ENCODE data around the gene ERBB4. TPM values are rescaled to one million over a fixed set of nuclear protein-coding genes. Genes with fewer than 3 reads are reported as not detected.

Gene ERBB4
- total RNA-seq, 1 donor from 2014 or later = 11.5 TPM

DNA sequence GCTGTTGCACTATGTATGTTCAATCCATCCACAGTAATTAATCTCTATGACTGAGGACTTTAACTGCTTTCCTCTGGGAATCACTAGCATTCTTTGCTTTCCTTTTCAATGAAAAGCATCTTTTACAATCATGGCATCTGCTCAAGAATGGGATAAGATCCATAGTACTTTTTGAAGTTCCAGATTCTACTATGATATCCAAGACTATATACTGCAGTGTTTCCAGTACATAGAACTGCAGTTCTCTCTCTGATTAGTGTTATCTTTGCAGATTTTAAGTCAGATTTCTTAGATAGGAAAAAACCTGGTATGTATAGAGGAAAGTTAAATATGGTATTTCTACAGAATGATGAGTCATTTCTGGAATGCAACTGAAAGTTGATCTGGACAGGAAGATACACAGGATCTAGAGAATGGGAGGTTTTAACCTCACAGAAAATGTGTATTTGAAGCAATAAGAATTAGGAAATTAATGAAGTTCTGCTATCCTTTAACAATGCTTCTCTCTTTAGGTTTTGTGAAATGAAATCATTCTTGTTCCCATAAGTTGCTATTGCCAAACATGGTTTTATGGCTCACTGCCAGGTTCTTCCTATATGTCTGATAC lies 670.7 kb downstream of the ERBB4 start:
- ATAC-seq (ENCODE audit: poor library complexity) = no peak
- DNase-seq = no peak
- intact Hi-C loops (cut with DNase I) = no loop called here

DNA sequence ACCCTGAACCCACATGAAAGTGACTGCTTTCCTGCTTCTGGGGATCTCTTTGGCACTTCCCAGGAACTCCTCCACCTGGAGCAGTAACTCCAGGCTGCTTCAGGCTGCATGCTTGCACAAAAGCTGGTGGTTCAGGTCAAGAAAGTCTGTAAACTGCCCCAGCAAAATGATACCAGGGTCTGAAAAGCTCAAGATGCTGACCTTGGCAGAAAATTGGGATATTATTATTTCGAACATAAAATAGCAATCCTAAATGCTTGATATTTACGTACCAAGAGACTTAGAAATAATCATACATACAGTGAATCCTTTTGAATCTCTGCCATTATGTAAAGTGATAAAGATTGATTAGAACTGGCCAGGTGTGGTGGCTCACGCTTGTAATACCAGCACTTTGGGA lies 674.3 kb downstream of the ERBB4 start:
- DNase-seq = no peak
- intact Hi-C loops (cut with DNase I) = no loop called here
- no peak for ATAC-seq (ENCODE audit: poor library complexity)

DNA sequence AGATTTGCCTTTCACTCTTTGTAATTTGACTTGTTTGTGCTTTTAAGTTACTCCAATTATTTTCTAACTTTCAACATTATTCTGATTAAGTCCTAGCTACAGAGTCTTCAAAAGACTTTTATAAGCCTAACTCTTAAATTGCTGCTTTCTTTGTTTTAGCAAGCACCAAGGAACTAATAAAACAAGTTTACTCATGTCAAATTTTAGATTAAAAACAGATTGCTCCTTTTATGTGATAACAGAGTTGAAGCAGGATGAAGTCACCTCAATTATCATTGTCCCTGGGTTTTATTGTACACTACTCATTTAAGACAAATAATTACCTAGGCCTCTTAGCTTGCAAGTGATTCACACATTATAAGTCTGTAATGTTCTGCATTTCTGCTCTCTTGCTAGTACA lies 678.4 kb downstream of the ERBB4 start:
- DNase-seq = no peak
- intact Hi-C loops (cut with DNase I) = no loop called here
- no peak for ATAC-seq (ENCODE audit: poor library complexity)

DNA sequence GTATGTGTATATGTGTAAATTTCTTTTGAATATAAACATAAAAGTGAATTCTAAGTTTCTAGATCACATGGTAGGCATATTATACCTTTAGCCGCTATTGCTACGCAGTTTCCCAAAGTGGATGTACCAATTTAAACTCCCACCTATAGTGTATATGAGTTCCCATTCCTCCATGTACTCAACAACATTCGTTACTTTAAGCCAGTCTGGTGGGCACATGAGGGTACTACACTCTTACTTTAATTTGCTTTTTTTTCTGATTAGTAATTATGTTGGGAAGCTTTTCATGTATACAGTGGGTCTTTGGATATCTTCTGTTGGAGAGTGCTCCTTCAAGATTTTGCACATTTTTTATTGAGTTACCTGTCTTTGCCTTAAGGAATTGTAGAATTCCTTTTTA lies 683.8 kb downstream of the ERBB4 start:
- ATAC-seq (ENCODE audit: poor library complexity) = no peak

DNA sequence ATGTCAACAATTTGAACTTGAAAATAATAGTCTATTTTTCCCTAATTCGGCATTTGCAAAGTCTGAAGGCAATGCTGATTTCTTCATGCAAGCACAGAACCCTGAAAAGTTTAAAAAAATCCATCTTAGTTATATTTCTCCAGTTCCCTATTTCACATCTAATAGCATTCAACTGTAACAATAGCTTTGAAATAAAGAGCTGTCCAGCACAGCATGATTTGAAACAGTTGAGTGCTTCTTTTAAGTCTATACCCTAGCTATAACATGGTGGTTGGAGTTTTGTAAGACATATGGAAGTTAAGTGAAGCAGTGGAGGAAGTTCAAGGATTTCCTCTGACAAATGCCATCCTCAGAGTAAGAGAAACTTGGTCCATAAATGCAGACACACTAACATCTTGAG lies 691.9 kb downstream of the ERBB4 start:
- ATAC-seq (ENCODE audit: poor library complexity) (no peak), DNase-seq (no peak)
- intact Hi-C loops (cut with DNase I) = no loop called here

More for the DNA sequence above, 683.8 kb downstream of the ERBB4 start:
- DNase-seq = no peak
- intact Hi-C loops (cut with DNase I) = no loop called here

DNA sequence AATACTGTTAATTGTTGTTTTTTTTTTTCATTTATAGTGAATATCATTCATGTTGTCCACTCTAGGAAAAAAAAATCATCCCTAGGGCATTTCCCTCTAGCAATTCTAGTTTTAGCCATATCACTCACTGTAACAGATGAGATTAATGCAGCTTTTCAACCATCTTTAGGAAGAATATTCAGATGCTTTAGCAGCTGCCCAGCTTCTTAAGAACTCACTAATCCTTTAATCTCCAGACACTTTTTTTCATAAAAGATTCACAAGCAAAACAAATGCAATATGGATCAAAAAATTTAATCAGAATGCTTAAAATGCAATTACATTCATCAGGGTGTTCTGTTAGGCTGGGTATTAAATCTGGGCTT lies 692.6 kb downstream of the ERBB4 start:
- ATAC-seq (ENCODE audit: poor library complexity) = no peak
- intact Hi-C loops (cut with DNase I) = no loop called here
- DNase-seq = no peak

DNA sequence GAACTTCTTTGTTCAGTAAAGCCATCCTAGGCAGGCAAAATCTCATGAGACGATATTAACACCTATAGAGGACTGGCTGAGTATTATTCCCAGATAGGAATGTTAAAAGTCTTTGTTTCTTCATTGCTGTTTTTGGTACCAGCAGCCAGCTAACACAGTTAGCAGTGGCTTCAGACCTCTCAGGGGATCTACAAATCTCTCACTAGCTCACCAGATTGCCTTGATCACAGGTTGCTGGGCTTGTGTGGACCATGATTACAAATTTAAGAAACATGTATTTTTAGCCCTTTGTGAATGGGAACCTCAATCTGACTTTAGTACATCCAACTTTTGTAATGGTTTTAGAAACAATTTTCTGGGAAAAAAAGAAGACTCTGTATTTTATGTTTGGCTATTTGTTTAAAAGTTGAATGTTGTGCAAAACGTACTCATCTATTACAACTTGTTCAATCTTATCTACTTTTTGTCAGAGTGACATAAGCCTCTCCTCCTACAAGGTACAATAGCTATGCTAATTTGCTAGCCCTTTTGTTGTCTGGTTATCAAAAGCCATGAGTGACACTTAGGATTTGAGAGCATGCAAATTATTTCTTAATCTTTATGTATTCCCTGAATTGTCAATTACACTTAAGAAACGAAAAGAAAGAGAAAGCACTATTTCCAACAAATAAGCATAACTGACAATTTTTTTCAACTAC lies 693.1 kb downstream of the ERBB4 start:
- DNase-seq = no peak
- no peak for ATAC-seq (ENCODE audit: poor library complexity)
- intact Hi-C loops (cut with DNase I) = no loop called here

DNA sequence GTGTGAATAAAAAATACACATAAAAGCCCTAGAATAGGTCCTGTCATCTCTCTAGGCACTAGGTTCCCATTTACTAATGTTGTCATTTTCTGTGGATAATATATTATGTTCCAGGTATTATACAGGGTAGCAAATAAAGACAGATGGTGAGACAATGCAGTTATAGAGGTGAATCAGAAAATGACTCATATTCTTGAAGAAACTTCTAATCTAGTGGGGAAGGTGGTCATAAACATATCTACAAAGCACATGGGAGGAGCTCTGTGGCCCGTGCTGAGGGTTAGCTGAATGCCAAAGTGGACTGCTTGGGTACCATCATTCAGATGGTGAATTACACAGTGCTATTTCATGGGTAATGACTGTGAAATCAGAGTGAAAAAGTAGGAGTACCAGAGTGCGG lies 700.9 kb downstream of the ERBB4 start:
- ATAC-seq (ENCODE audit: poor library complexity) (no peak), DNase-seq (no peak)
- intact Hi-C loops (cut with DNase I) = no loop called here

DNA sequence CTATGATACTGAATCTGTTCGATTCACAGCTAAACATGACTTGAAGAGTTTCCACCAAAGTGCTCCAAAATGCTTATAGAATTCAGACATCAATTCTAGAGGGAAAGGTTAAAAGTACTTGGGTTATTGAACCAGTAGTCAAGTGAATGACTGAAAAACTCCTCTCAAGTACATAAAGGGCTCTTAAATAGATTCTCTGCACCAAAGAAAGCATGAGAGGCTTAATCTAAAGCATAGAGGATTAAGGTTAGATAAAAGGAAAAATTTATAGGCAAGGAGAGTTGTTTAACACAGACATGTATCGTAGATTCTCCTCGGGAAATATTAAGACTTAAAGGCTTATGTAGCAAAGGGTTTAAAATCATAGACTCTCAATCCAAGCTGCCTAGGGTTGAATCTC lies 701.4 kb downstream of the ERBB4 start:
- ATAC-seq (ENCODE audit: poor library complexity) (no peak), DNase-seq (no peak)
- intact Hi-C loops (cut with DNase I) = no loop called here

DNA sequence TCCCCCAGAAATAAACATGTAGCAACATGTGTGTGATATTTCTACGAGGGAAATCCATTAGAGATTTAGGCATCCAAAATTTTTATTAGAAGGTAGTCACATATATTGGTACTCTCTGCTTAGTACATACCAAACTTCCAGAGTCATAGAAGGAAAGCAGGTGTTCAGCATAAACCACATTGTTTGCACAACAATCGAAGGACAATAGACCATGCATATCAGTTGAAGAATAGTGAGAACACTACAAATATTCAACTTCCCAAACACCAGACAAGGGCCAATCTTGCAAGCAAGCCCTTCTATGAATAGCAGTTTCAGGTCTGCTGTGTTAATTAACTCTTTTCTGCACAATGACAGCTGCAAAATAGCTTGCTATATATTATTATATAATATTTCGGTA lies 702.2 kb downstream of the ERBB4 start:
- DNase-seq = no peak
- intact Hi-C loops (cut with DNase I) = no loop called here
- ATAC-seq (ENCODE audit: poor library complexity) = no peak

DNA sequence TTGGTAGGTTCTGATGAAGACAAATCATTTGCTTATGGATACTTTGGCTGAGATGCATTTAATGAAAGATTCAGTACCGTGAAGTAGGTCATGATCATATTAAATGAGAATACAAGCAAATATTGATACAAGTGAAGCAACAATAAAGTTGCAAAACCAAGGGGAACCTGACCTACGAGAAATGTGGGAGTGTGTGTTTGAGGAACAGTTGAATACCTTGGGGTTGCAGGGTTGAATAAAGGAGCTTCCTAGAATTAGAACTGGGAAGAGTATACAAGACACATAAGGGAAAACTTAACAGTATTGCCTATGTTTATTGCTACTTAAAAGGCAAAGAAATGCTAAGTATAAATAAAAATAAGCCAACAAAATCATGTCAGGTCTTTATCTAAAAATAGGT lies 702.9 kb downstream of the ERBB4 start:
- no peak for DNase-seq
- no peak for ATAC-seq (ENCODE audit: poor library complexity)
- intact Hi-C loops (cut with DNase I) = no loop called here

DNA sequence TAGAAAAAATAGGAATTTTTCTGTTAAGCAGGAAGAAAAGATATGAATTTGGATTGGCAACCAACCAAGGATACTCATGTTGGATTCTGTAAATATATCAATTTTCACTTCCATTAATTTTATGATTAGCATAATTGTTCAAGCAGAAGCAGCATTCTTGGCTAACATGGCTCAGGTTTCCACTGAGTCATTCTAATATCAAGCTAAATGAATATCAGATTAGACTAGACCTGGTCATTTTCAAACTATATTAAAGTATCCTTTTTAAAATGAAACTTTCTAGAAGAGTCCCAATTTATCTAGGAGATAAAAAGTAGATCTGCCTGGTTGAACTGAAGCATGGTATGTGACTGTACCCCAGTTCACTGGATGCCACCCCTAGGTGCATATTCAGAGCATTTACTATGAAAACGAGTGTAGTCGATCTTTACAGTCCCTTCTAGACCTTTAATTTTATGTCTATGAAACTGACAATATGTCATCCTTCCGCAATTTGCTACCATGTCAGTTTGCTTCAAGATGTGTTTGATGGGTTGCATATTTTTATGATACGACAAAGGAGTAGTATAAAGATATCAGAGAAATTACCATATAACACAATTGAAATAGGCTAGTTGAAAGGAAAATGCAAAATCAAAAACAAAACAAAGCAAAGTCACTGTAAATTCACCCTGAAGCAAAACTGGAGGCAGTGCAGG lies 704.9 kb downstream of the ERBB4 start:
- intact Hi-C loops (cut with DNase I) = no loop called here

DNA sequence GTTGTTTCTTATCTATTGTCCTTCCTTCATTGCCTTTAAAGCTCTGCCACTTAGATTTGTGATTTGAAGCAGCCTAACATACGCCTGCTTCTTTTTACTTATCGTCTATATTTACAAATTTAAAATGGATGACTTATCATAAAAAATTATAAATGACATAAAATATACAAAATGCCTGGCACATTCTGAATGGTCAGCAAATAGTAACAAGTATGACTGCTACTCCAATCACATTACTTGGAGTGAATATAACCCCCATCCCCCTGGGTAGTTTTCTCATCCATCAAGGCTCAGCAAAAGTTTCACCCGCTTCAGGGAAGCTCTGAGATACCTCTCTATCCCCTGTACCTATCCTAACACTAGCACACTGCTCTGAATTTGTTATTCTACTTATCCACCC lies 708.9 kb downstream of the ERBB4 start:
- ATAC-seq (ENCODE audit: poor library complexity) (no peak), DNase-seq (no peak)
- intact Hi-C loops (cut with DNase I) = no loop called here

More for the DNA sequence above, 704.9 kb downstream of the ERBB4 start:
- ATAC-seq (ENCODE audit: poor library complexity) (no peak), DNase-seq (no peak)

DNA sequence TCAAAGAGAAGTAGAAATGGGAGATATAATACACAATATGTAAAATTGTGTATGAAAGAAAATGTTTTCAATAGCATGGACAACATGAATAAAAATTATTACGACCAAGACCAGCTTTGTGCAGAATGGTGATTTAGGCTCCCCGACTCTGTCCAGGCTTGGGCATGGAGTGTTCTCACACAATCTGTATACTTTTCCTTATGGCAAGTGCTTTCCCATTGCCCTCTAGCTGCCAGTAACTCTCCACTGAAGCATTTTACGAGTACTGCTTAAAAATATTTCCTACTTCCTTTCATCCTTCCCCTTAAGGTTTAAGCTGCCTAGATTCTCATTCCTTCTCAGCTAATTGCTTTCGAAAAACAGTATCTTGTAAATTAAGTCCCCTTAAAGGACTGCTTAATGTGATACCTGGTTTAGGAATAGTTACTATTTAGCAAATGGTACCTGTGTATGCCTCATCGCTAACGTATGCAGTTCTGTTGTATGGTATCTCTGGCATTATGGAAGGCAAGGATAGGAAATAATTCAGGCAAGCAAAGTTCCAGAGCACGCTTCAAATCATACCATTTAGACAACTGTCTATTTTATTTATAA lies 714.6 kb downstream of the ERBB4 start:
- intact Hi-C loops (cut with DNase I) = no loop called here
- DNase-seq (no peak), ATAC-seq (ENCODE audit: poor library complexity) (no peak)

DNA sequence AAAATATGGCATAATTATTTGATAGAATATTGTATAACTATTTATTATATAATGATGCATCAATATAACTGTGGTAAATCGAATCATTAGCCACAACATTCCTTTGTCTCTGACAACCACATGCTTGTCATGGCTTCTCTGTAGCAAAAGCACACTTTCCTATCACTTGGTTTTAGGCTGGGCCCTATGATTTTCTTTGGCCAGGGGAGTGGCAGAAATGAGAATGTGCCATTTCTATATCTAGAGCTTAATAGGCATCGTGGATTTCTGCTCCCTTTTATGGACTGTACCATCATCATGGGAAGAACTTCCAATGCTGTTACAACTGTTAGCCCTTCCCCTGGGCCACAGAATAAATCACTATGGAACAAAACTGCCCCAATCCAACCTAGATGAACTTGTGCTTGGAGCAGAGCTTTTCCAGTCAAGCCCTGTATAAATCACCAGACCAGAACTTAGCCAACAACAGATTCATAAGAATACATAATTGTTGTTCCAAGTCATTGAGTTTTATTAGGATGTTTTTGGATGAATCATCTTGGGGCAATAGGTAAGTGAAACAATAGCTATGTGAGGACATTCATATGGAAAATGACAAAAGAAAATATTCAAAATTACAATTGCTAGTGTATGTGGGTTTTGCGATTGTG lies 715.8 kb downstream of the ERBB4 start:
- no peak for DNase-seq
- ATAC-seq (ENCODE audit: poor library complexity) = no peak
- intact Hi-C loops (cut with DNase I) = no loop called here

DNA sequence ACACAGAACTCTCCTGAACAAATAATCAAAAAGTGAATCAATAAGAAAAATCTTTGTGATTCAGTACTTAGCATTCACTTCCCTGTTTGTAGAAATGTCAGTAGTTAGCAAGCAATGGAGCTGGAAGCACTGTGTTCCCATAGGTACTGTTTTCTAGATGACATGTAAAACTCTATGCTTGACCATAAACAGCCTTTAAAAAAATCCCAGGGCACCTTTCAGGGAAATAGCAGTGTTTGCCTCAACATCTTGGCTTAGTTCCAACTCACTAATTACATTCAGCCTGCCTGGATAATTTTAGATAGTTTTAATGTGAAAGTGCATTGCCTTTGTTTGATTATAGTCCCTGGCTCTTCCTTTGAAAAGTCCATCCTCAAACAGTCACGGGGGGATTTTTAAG lies 721.8 kb downstream of the ERBB4 start:
- intact Hi-C loops (cut with DNase I) = no loop called here
- DNase-seq = no peak
- no peak for ATAC-seq (ENCODE audit: poor library complexity)

DNA sequence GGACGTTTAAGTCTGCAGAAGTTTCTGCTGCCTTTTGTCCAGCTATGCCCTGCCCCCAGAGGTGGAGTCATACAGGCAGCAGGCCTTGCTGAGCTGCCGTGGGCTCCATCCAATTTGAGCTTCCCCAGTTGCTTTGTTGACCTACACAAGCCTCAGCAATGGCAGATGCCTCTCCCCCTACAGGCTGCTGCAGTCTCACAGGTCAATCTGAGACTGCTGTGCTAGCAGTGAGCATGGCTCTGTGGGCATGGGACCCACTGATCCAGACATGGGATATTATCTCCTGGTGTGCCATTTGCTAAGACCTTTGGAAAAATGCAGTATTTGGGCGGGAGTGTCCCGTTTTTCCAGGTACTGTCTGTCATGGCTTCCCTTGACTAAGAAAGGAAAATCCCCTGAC lies 726.0 kb downstream of the ERBB4 start:
- DNase-seq = no peak
- intact Hi-C loops (cut with DNase I) = no loop called here

DNA sequence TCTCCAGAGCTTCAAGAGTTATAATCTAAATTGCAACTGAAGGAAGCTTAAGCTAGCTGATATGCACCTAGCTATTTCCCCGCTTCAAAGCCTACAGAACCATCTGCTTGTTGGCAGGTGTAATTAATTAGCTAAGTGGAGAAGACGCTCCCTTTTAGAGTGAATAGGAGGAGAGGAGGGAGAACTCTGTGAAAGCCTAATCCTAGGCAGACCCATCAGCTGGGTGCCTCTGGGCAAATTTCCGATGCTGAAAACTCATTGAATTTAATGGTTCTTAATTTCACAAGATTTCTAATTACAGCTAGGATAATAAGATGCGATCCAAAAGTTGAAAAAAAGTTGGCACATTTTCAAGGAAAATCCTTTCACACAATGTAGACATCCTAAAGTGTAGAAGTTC lies 735.9 kb downstream of the ERBB4 start:
- ATAC-seq (ENCODE audit: poor library complexity) (no peak), DNase-seq (no peak)
- intact Hi-C loops (cut with DNase I) = no loop called here

More for the DNA sequence above, 726.0 kb downstream of the ERBB4 start:
- no peak for ATAC-seq (ENCODE audit: poor library complexity)

DNA sequence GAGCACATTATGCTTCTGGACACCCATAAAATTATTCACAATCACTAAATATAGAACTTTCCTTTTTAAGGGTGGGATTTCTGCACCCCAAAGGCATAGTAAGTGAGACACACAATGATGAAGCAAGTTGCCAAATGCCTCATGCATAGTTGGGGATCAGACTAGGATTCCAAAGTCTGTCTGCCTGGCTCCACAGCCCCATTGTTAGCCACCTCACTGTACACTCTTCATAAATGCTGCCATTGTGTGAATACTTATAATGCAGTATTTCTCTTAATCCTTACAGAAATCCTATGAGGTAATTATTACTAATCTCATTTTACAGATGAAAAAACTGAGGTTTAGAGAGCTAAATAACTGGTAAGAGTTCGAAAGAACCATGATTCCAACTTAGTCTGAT lies 738.6 kb downstream of the ERBB4 start:
- ATAC-seq (ENCODE audit: poor library complexity) (no peak), DNase-seq (no peak)
- intact Hi-C loops (cut with DNase I) = no loop called here

Data from Right ventricle myocardium superior (tissue), 1 donor.